Measurements from ENCODE around the gene PPARA. TPM values are rescaled to one million over a fixed set of nuclear protein-coding genes. Genes with fewer than 3 reads are reported as not detected.

Gene PPARA
- total RNA-seq, 1 experiment from 2014 or later, result 10.7 TPM

GRCh38 chr22:46281866-46282678 is 131.7 kb downstream of the PPARA start:
- ATAC-seq (no peak), DNase-seq (ENCODE audit: low read depth, low spot score) (no peak)
- H3K4me3 ChIP-seq (ENCODE audit: low read depth in 2 of 2, low read length in 2 of 2), result no peak overlapping the region
- no peak overlapping the region for H3K27ac ChIP-seq (ENCODE audit: low read length)
- POLR2A ChIA-PET, result no interaction called here
- CTCF ChIA-PET, result no interaction called here
- TF ChIP-seq REST (IDR thresholded peaks at IDR 0.05; ENCODE audit: insufficient read depth in 1 of 2, low read depth in 2 of 2, low read length in 1 of 2), result no peak
- TF ChIP-seq POLR2AphosphoS5 (IDR thresholded peaks at IDR 0.05; ENCODE audit: low read depth, low read length), result no peak
- no peak for TF ChIP-seq TCF7L2 (IDR thresholded peaks at IDR 0.05; ENCODE audit: low read depth, low read length)
- TF ChIP-seq SIN3A (IDR thresholded peaks at IDR 0.05; ENCODE audit: borderline replicate concordance, insufficient read depth, low read depth, low read length), result no peak
- TF ChIP-seq CTCF (IDR thresholded peaks at IDR 0.05), result no peak
- 0 out of 2 replicates have a peak, but pooled peaks cover 2% of the 10 kb centered on the region for H3K36me3 ChIP-seq (ENCODE audit: control insufficient read depth, insufficient read depth, low read length)
- no peaks in the 10 kb centered on the region for H3K9me3 ChIP-seq (ENCODE audit: control insufficient read depth, insufficient read depth, low read depth, low read length)
- no peaks in the 10 kb centered on the region for H3K27me3 ChIP-seq (ENCODE audit: control insufficient read depth, insufficient read depth, low read length)
- intact Hi-C loops (cut with micrococcal nuclease; ENCODE audit: unreplicated experiment), result no loop called here
- in situ Hi-C loops (cut with HindIII; ENCODE audit: low pct_unique_long_range_greater_than_20kb, low sequenced_read_pairs), result no loop called here
- no peaks in the 10 kb centered on the region for H3K4me1 ChIP-seq (ENCODE audit: control insufficient read depth, insufficient read depth, low read length)
- BruUV-seq (replicated peaks), result no TSS peak

- Histone ChIP-seq H3K4me1 (ENCODE audit: control insufficient read depth, insufficient read depth, low read length) (no peaks in the 10 kb centered on the region), H3K36me3 (ENCODE audit: control insufficient read depth, insufficient read depth, low read length) (no peaks in the 10 kb centered on the region), H3K4me3 (ENCODE audit: low read depth in 2 of 2, low read length in 2 of 2) (no peak overlapping the region), H3K27ac (ENCODE audit: low read length) (no peak overlapping the region), H3K27me3 (ENCODE audit: control insufficient read depth, insufficient read depth, low read length) (no peaks in the 10 kb centered on the region), H3K9me3 (ENCODE audit: control insufficient read depth, insufficient read depth, low read depth, low read length) (no peaks in the 10 kb centered on the region)
- ChIA-PET POLR2A (no interaction called here), CTCF (no interaction called here)
- no peak for TF ChIP-seq SIN3A (IDR thresholded peaks at IDR 0.05; ENCODE audit: borderline replicate concordance, insufficient read depth, low read depth, low read length)
- TF ChIP-seq POLR2AphosphoS5 (IDR thresholded peaks at IDR 0.05; ENCODE audit: low read depth, low read length), result no peak
- TF ChIP-seq REST (IDR thresholded peaks at IDR 0.05; ENCODE audit: insufficient read depth in 1 of 2, low read depth in 2 of 2, low read length in 1 of 2), result no peak
- TF ChIP-seq CTCF (IDR thresholded peaks at IDR 0.05), result no peak
- no peak for TF ChIP-seq TCF7L2 (IDR thresholded peaks at IDR 0.05; ENCODE audit: low read depth, low read length)
- intact Hi-C loops (cut with micrococcal nuclease; ENCODE audit: unreplicated experiment), result no loop called here
- ATAC-seq (no peak), DNase-seq (ENCODE audit: low read depth, low spot score) (no peak)
- in situ Hi-C loops (cut with HindIII; ENCODE audit: low pct_unique_long_range_greater_than_20kb, low sequenced_read_pairs), result no loop called here
- BruUV-seq (replicated peaks), result no TSS peak
These were observed 135.7 kb downstream of the PPARA start for GRCh38 chr22:46286006-46286405.

Data from Panc1 (cell line).